ENCODE results near the gene NADK. TPM values are rescaled to one million over a fixed set of nuclear protein-coding genes. Genes with fewer than 3 reads are reported as not detected.
"Not testable (repeated sequence)": the region's sequence is repeated elsewhere in the genome, so short reads cannot be mapped to it uniquely, and the experiment has no call there.

The NADK gene
- total RNA-seq, 1 experiment from 2014 or later = 92.2 TPM

DNA sequence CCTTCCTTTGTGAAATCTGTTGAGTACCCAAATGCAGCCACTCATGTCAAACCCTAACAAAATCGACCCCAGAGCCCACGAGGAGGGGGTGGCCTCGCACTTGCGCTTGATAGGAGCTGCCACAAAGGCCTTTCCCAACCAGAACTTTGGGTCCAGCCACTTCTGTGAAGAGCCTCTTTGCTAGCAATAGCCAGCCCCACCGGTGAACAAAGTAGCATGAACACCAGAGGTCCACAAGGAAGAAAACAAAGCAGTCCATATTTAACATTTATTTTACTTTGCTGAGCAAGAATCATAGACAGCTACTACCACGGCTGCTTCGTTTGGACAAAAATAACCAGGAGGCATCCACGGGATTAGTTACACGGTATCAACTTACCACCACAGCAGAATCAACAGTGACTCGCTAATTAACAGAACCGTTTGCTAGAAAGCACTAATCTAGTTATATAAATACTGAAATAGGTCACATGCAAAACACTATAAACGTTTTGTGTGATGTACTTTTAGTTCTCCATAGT, 51.1 kb downstream of the NADK start:
- intact Hi-C loops (cut with micrococcal nuclease; ENCODE audit: unreplicated experiment); DNase-seq; H3K27ac Mint-ChIP-seq (ENCODE audit: unreplicated experiment); H3K4me1 Mint-ChIP-seq (ENCODE audit: low read depth, unreplicated experiment); CTCF ChIA-PET; H3K4me3 Mint-ChIP-seq (ENCODE audit: low read depth, unreplicated experiment); H3K27me3 Mint-ChIP-seq (ENCODE audit: unreplicated experiment); H3K9me3 Mint-ChIP-seq (ENCODE audit: low read depth, unreplicated experiment): not testable (repeated sequence)
- BruUV-seq (replicated peaks) = TSS peak; percentile 42
- H3K36me3 Mint-ChIP-seq (ENCODE audit: insufficient read depth, unreplicated experiment) = peaks cover 18% of the 10 kb centered on the region

GRCh38 chr1:1726088-1726487, 52.2 kb downstream of the NADK start:
- H3K4me1 Mint-ChIP-seq (ENCODE audit: low read depth, unreplicated experiment); H3K4me3 Mint-ChIP-seq (ENCODE audit: low read depth, unreplicated experiment); H3K27me3 Mint-ChIP-seq (ENCODE audit: unreplicated experiment); H3K9me3 Mint-ChIP-seq (ENCODE audit: low read depth, unreplicated experiment); BruUV-seq (replicated peaks); DNase-seq; H3K27ac Mint-ChIP-seq (ENCODE audit: unreplicated experiment); intact Hi-C loops (cut with micrococcal nuclease; ENCODE audit: unreplicated experiment); CTCF ChIA-PET: not testable (repeated sequence)
- peaks cover 18% of the 10 kb centered on the region for H3K36me3 Mint-ChIP-seq (ENCODE audit: insufficient read depth, unreplicated experiment)

GRCh38 chr1:1724035-1724864, 54.0 kb downstream of the NADK start, which contains the start of gene CDK11A:
Gene CDK11A (minus strand): TSS chr1:1724357. CDS start chr1:1722818, 1,539 bp downstream.
- Mint-ChIP-seq H3K36me3 (ENCODE audit: insufficient read depth, unreplicated experiment) (peaks cover 21% of the 10 kb centered on the region), H3K27ac (ENCODE audit: unreplicated experiment) (peak within 1 kb of the TSS; percentile 92)

GRCh38 chr1:1721201-1721600, 57.1 kb downstream of the NADK start:
- no peaks in the 10 kb centered on the region for H3K9me3 Mint-ChIP-seq (ENCODE audit: low read depth, unreplicated experiment)
- H3K27me3 Mint-ChIP-seq (ENCODE audit: unreplicated experiment) = no peaks in the 10 kb centered on the region
- no peak for DNase-seq
- no peak for TF ChIP-seq CTCF (IDR thresholded peaks at IDR 0.05; ENCODE audit: unreplicated experiment)
- H3K4me3 Mint-ChIP-seq (ENCODE audit: low read depth, unreplicated experiment) = no peak overlapping the region
- intact Hi-C loops (cut with micrococcal nuclease; ENCODE audit: unreplicated experiment) = no loop called here
- CTCF ChIA-PET = no interaction called here
- no TSS peak for BruUV-seq (replicated peaks)
- H3K4me1 Mint-ChIP-seq (ENCODE audit: low read depth, unreplicated experiment) = no peaks in the 10 kb centered on the region
- peaks cover 26% of the 10 kb centered on the region for H3K36me3 Mint-ChIP-seq (ENCODE audit: insufficient read depth, unreplicated experiment)
- no peak overlapping the region for H3K27ac Mint-ChIP-seq (ENCODE audit: unreplicated experiment)

More at GRCh38 chr1:1724035-1724864, 54.0 kb downstream of the NADK start, which contains the start of gene CDK11A:
- H3K27me3 Mint-ChIP-seq (ENCODE audit: unreplicated experiment); BruUV-seq (replicated peaks); H3K4me1 Mint-ChIP-seq (ENCODE audit: low read depth, unreplicated experiment); intact Hi-C loops (cut with micrococcal nuclease; ENCODE audit: unreplicated experiment); H3K9me3 Mint-ChIP-seq (ENCODE audit: low read depth, unreplicated experiment): not testable (repeated sequence)
- peak within 1 kb of the TSS; percentile 79 for H3K4me3 Mint-ChIP-seq (ENCODE audit: low read depth, unreplicated experiment)
- CTCF ChIA-PET = interaction anchor here (0.6 kb wide), 1 partner anchor 86 kb away, joined by 7 read pairs; no protein-coding TSS in a partner anchor
- peak; percentile 90 for DNase-seq

GRCh38 chr1:1715109-1715883, 63.0 kb downstream of the NADK start:
- H3K4me1 Mint-ChIP-seq (ENCODE audit: low read depth, unreplicated experiment); H3K4me3 Mint-ChIP-seq (ENCODE audit: low read depth, unreplicated experiment); CTCF ChIA-PET; H3K27ac Mint-ChIP-seq (ENCODE audit: unreplicated experiment); DNase-seq; H3K9me3 Mint-ChIP-seq (ENCODE audit: low read depth, unreplicated experiment); intact Hi-C loops (cut with micrococcal nuclease; ENCODE audit: unreplicated experiment); BruUV-seq (replicated peaks); H3K27me3 Mint-ChIP-seq (ENCODE audit: unreplicated experiment): not testable (repeated sequence)
- peaks cover 19% of the 10 kb centered on the region for H3K36me3 Mint-ChIP-seq (ENCODE audit: insufficient read depth, unreplicated experiment)

DNA sequence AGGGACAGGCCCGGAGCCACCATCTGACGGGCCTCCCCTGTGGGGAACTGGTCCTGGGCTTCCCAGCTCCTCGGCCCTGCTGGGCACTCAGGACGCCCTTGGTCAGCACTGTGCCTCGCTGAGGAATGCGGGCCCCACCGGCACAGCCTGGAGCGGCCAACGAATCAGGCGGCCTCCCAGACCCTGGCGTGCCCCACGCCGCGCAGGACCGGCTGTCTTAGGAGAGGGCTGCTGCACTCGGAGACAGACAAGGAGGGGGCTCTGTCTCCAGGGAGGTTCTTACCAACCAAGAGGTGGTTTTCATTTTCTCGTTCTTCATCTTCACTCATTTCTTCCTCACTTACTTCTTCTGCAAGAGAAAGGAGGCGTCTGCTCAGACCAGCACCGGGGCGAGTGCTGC, 70.4 kb downstream of the NADK start:
- intact Hi-C loops (cut with micrococcal nuclease; ENCODE audit: unreplicated experiment); BruUV-seq (replicated peaks); CTCF ChIA-PET; DNase-seq; H3K27ac Mint-ChIP-seq (ENCODE audit: unreplicated experiment); H3K36me3 Mint-ChIP-seq (ENCODE audit: insufficient read depth, unreplicated experiment); H3K27me3 Mint-ChIP-seq (ENCODE audit: unreplicated experiment); H3K4me3 Mint-ChIP-seq (ENCODE audit: low read depth, unreplicated experiment); H3K4me1 Mint-ChIP-seq (ENCODE audit: low read depth, unreplicated experiment); H3K9me3 Mint-ChIP-seq (ENCODE audit: low read depth, unreplicated experiment): not testable (repeated sequence)

DNA sequence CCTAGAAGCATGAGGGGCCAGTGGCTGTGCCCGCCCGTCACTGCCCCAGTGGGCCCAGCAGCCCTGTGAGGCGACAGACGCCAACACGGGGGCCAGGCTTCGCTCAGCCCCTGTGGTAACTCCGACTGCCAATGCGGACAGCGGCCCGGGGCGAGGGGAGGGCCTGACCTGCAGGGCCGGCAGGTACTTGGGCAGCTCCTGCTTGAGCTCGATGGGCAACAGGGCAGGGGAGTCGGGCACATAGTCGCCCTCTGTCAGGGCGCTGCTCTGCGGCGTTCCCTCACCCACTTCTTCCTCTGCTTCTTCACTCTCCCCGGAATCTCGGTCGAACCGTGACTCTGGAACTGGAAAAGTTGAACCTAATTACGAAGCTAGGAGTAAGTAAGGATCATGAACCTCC, 71.0 kb downstream of the NADK start:
- BruUV-seq (replicated peaks); intact Hi-C loops (cut with micrococcal nuclease; ENCODE audit: unreplicated experiment); H3K27me3 Mint-ChIP-seq (ENCODE audit: unreplicated experiment); H3K4me3 Mint-ChIP-seq (ENCODE audit: low read depth, unreplicated experiment); H3K9me3 Mint-ChIP-seq (ENCODE audit: low read depth, unreplicated experiment); H3K4me1 Mint-ChIP-seq (ENCODE audit: low read depth, unreplicated experiment); H3K27ac Mint-ChIP-seq (ENCODE audit: unreplicated experiment); H3K36me3 Mint-ChIP-seq (ENCODE audit: insufficient read depth, unreplicated experiment); CTCF ChIA-PET; DNase-seq: not testable (repeated sequence)

DNA sequence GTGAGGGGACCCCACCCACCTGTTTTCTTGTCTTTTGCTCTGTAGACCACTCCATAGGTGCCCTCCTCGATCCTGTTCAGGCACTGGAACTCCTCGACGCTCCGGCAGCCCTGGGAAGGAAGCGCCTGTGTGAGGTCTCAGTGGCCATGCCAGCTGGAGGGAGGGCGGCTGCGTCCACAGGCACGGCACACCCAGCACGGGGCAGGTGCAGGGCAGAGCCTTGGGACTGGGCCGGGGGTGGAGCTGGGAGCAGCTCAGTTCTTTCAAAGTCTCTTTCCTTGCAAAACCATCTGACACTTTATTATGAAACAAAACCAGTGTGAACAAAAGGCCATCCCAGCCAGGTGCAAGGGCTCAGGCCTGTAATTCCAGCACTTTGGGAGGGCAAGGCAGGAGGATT, 72.6 kb downstream of the NADK start:
- H3K9me3 Mint-ChIP-seq (ENCODE audit: low read depth, unreplicated experiment); H3K27ac Mint-ChIP-seq (ENCODE audit: unreplicated experiment); CTCF ChIA-PET; intact Hi-C loops (cut with micrococcal nuclease; ENCODE audit: unreplicated experiment); H3K4me1 Mint-ChIP-seq (ENCODE audit: low read depth, unreplicated experiment); DNase-seq; H3K36me3 Mint-ChIP-seq (ENCODE audit: insufficient read depth, unreplicated experiment); H3K4me3 Mint-ChIP-seq (ENCODE audit: low read depth, unreplicated experiment); BruUV-seq (replicated peaks); H3K27me3 Mint-ChIP-seq (ENCODE audit: unreplicated experiment): not testable (repeated sequence)

All from Calu3 (cell line).